B cell (primary cell): ENCODE measurements around the gene CTSH. TPM values are rescaled to one million over a fixed set of nuclear protein-coding genes. Genes with fewer than 3 reads are reported as not detected.
"Not testable (repeated sequence)": the region's sequence is repeated elsewhere in the genome, so short reads cannot be mapped to it uniquely, and the experiment has no call there.

ENCODE experiments used
- ATAC-seq: fragments of 200-7000 bp; cut with Tn5 transposase; one replicate; pipeline ENCODE4 v1.10.0; 2021; ENCODE audit warnings: low read depth, mild to moderate bottlenecking, moderate number of reproducible peaks, moderate library complexity
- CTCF ChIA-PET: fragments of 350-600 bp; sonication (Branson Sonifier 250); formaldehyde crosslinking; loops from one replicate; lab custom pipeline; 2021; ENCODE audit warnings: antibody characterized with exemption, inconsistent platforms; lab: Charles Lee
- POLR2A ChIA-PET: fragments of 350-600 bp; sonication (Branson Sonifier 250); formaldehyde crosslinking; loops from one replicate; lab custom pipeline; 2021; ENCODE audit warnings: antibody characterized with exemption; lab: Charles Lee
- DNase-seq: peaks from one replicate; pipeline ENCODE4 v3.0.0; 2013
- H2AFZ ChIP-seq: 2 replicates; pipeline ENCODE4 v1.6.1; 2012; ENCODE audit warnings: mild to moderate bottlenecking, low read depth, low read length; ENCODE audit not compliant: insufficient read depth, poor library complexity, severe bottlenecking
- H3K27ac ChIP-seq, 2 donors: 1 replicate in 1 of 2; 2 replicates in 1 of 2; pipeline ENCODE4 v1.5.1; 2012 to 2013; ENCODE audit warnings: low read length in 2 of 2, mild to moderate bottlenecking in 2 of 2, moderate library complexity in 1 of 2
- H3K27me3 ChIP-seq, 4 experiments: fragments of 200-600 bp in 1 of 4; sonication (generic) in 1 of 4; replicated peaks in 1 of 4; 1 replicate in 2 of 4; 2 replicates in 2 of 4; pipeline versions ENCODE4 v1.6.1 to v1.7.0; 2013 to 2016; ENCODE audit warnings: low read length in 3 of 4, mild to moderate bottlenecking in 2 of 4, mixed read lengths in 1 of 4, moderate library complexity in 1 of 4; ENCODE audit not compliant: insufficient read depth in 4 of 4, control insufficient read depth in 3 of 4; ENCODE audit errors: control extremely low read depth in 1 of 4
- H3K36me3 ChIP-seq, 2 experiments: replicated peaks in 1 of 2; 1 replicate in 1 of 2; 2 replicates in 1 of 2; pipeline versions ENCODE4 v1.6.1 to v1.7.1; 2013; ENCODE audit warnings: low read length in 1 of 2; ENCODE audit not compliant: insufficient read depth in 2 of 2, control insufficient read depth in 1 of 2; ENCODE audit errors: control extremely low read depth in 1 of 2, extremely low read depth in 1 of 2
- H3K4me1 ChIP-seq, 2 donors: fragments of 200-600 bp in 1 of 2; sonication (generic) in 1 of 2; 1 replicate in 1 of 2; 2 replicates in 1 of 2; pipeline versions ENCODE4 v1.5.1 to v1.6.1; 2013 to 2017; ENCODE audit warnings: low read length in 2 of 2; ENCODE audit not compliant: control insufficient read depth in 2 of 2, insufficient read depth in 2 of 2
- H3K4me2 ChIP-seq: replicated peaks from 2 replicates; pipeline ENCODE3; 2012; ENCODE audit warnings: mild to moderate bottlenecking, low read depth, low read length; ENCODE audit not compliant: poor library complexity, severe bottlenecking
- H3K4me3 ChIP-seq, 5 experiments: fragments of 200-600 bp in 1 of 5; sonication (generic) in 1 of 5; 1 replicate in 3 of 5; 2 replicates in 2 of 5; pipeline versions ENCODE4 v1.5.1 to v1.7.0; 2011 to 2016; ENCODE audit warnings: low read length in 4 of 5, mild to moderate bottlenecking in 4 of 5, low read depth in 2 of 5, control low read depth in 1 of 5, moderate library complexity in 1 of 5; ENCODE audit not compliant: insufficient read depth in 1 of 5; ENCODE audit errors: control extremely low read depth in 1 of 5, extremely low read depth in 1 of 5
- H3K79me2 ChIP-seq: fragments of 200-600 bp; sonication (generic); one replicate; pipeline ENCODE4 v1.6.0; 2016; ENCODE audit warnings: low read length; ENCODE audit not compliant: control insufficient read depth, insufficient read depth
- H3K9ac ChIP-seq: fragments of 200-600 bp; sonication (generic); 2 replicates; pipeline ENCODE4 v1.6.1; 2017; ENCODE audit warnings: mild to moderate bottlenecking, low read length, moderate library complexity
- H3K9me3 ChIP-seq, 3 donors: one replicate each; pipeline versions ENCODE4 v1.6.1 to v1.7.1; 2013; ENCODE audit warnings: low read length in 2 of 3; ENCODE audit not compliant: control insufficient read depth in 2 of 3, insufficient read depth in 1 of 3; ENCODE audit errors: control extremely low read depth in 1 of 3
- H4K20me1 ChIP-seq: 2 replicates; pipeline ENCODE4 v1.6.0; 2012; ENCODE audit warnings: mild to moderate bottlenecking, low read length; ENCODE audit not compliant: insufficient read depth, control insufficient read depth, poor library complexity, severe bottlenecking
- H3K27ac Mint-ChIP-seq: one replicate; pipeline ENCODE4 v1.8.0; 2021; ENCODE audit warnings: mixed read lengths
- H3K27me3 Mint-ChIP-seq: one replicate; pipeline ENCODE4 v1.8.0; 2021; ENCODE audit warnings: mixed read lengths
- H3K4me1 Mint-ChIP-seq: one replicate; pipeline ENCODE4 v1.8.0; 2021; ENCODE audit warnings: mixed read lengths
- H3K4me3 Mint-ChIP-seq: one replicate; pipeline ENCODE4 v1.8.0; 2021; ENCODE audit warnings: mixed read lengths
- H3K9me3 Mint-ChIP-seq: one replicate; pipeline ENCODE4 v1.8.0; 2022; ENCODE audit warnings: mixed read lengths; ENCODE audit not compliant: insufficient read depth
- EZH2 ChIP-seq: IDR thresholded peaks from 2 replicates; pipeline ENCODE4 v1.6.1; 2012; ENCODE audit warnings: borderline replicate concordance, low read depth, mild to moderate bottlenecking, moderate library complexity, low read length; ENCODE audit not compliant: insufficient read depth, poor library complexity, severe bottlenecking
- WGBS: methylation state at CpG from one replicate; pipeline ENCODE4 v1.1.5; 2013; ENCODE audit warnings: missing lambda C conversion rate; ENCODE audit not compliant: insufficient coverage; 5-methylcytosine and 5-hydroxymethylcytosine counted together
- intact Hi-C: fragments of 100-400 bp; cut with micrococcal nuclease; formaldehyde crosslinking; loops from one replicate; pipeline ENCODE4 v1.10.0; 2022
- polyA plus RNA-seq: library from polyadenylated mRNA; depleted of rRNA; stranded (reverse); fragments of >200 nt; gene quantifications from 2 replicates; pipeline ENCODE4 v1.2.3, GENCODE V29; 2012
- total RNA-seq, 2 donors: library from RNA; stranded (reverse); fragments of 120-200 nt in 1 of 2; gene quantifications; 1 replicate in 1 of 2; 2 replicates in 1 of 2; pipeline versions ENCODE4 v1.2.3 to v1.2.4, GENCODE V29; 2013 to 2022
- TF ChIP-seq, protein P1 (sequence below): fragments of 200-600 bp; IDR thresholded peaks from one replicate; pipeline ENCODE4 v1.8.0; 2022; ENCODE audit warnings: antibody characterized with exemption, mild to moderate bottlenecking

The CTSH gene
- total and polyA plus RNA-seq, 2 donors (not counting 1 experiment from before 2014, with no cell fraction given), result 399 to 441 TPM

DNA sequence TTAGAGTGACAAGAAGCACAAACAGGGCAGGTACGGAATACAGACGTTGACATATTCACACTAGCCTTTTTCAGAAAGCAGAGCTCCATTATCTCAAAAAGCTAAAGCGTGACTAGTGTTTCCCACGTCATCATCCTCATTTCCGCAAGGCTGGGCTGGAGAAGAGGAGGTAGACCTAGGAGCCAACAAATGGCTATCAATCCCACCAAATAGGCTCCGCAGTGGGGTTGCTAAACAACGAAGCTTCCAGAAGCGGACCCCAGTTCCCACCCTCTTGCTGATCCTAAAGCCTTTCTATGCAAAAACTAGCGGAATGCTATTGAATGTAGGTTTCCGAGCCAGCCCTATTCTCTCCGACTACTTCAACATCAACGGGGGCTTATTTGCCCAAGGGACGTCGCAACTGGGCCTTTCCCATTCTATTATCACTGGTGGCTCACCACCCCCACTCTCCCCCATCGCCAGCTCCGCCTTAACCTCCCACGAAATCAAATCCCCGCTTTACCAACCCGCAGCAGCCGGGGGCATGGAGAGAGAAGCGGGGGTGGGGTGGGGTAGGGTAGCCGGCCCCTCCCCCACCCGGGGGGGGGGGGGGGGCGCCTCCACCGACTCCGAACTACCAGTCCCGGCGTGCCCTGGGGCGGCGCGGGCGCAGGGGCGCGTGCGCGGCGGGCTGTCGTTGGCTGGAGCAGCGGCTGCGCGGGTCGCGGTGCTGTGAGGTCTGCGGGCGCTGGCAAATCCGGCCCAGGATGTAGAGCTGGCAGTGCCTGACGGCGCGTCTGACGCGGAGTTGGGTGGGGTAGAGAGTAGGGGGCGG, 72.5 kb downstream of the CTSH start, which contains the start of gene MORF4L1:
Gene MORF4L1, plus strand, starts transcription at position 736 of the 817 bp plus-strand sequence. CDS start 128 bp downstream, outside the sequence.
- Mint-ChIP-seq H3K27me3 (no peaks in the 10 kb centered on the region), H3K9me3 (no peaks in the 10 kb centered on the region), H3K27ac (peak within 1 kb of the TSS; percentile 100), H3K4me1 (peaks cover 36% of the 10 kb centered on the region), H3K4me3 (peak within 1 kb of the TSS; percentile 97)
- intact Hi-C loops, result loop anchor here (1.0 to 10.0 kb wide), 4 partner anchors 72 to 442 kb away; partner anchors contain the start of genes CTSH, IREB2 and TMED3
- TF ChIP-seq EZH2, result no peak
- TF ChIP-seq, protein P1, sequence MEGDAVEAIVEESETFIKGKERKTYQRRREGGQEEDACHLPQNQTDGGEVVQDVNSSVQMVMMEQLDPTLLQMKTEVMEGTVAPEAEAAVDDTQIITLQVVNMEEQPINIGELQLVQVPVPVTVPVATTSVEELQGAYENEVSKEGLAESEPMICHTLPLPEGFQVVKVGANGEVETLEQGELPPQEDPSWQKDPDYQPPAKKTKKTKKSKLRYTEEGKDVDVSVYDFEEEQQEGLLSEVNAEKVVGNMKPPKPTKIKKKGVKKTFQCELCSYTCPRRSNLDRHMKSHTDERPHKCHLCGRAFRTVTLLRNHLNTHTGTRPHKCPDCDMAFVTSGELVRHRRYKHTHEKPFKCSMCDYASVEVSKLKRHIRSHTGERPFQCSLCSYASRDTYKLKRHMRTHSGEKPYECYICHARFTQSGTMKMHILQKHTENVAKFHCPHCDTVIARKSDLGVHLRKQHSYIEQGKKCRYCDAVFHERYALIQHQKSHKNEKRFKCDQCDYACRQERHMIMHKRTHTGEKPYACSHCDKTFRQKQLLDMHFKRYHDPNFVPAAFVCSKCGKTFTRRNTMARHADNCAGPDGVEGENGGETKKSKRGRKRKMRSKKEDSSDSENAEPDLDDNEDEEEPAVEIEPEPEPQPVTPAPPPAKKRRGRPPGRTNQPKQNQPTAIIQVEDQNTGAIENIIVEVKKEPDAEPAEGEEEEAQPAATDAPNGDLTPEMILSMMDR, result no peak
- 9% methylated on average over 26 of the region's 52 CpGs for WGBS
- Histone ChIP-seq H3K79me2 (peaks cover 44% of the 10 kb centered on the region), H3K9ac (peak within 1 kb of the TSS; percentile 100), H2AFZ (peak within 1 kb of the TSS; percentile 81), H3K4me1 (peaks cover 20 to 39% of the 10 kb centered on the region in 2 donors), H3K4me2 (peak within 1 kb of the TSS; percentile 85), H3K27ac (peak within 1 kb of the TSS; percentile 95 to 100), H3K36me3 (peaks cover 0 to under 1% of the 10 kb centered on the region in 2 experiments), H3K27me3 (no peaks in the 10 kb centered on the region), H3K4me3 (peak within 1 kb of the TSS; percentile 82 to 100 (median 100)), H4K20me1 (peaks cover 45% of the 10 kb centered on the region), H3K9me3 (no peaks in the 10 kb centered on the region)
- ChIA-PET POLR2A (interaction anchor here (0.6 to 2.4 kb wide), 17 partner anchors 10 to 881 kb away, joined by 3 to 13 read pairs (median 7); partner anchors contain the start of genes CHRNA5, CTSH and PSMA4), CTCF (interaction anchor here (0.8 to 4.0 kb wide), 5 partner anchors 11 to 312 kb away, joined by 3 to 40 read pairs (median 5); partner anchors contain the start of gene ADAMTS7)
- peak; percentile 97 for DNase-seq
- ATAC-seq, result peak; percentile 78

DNA sequence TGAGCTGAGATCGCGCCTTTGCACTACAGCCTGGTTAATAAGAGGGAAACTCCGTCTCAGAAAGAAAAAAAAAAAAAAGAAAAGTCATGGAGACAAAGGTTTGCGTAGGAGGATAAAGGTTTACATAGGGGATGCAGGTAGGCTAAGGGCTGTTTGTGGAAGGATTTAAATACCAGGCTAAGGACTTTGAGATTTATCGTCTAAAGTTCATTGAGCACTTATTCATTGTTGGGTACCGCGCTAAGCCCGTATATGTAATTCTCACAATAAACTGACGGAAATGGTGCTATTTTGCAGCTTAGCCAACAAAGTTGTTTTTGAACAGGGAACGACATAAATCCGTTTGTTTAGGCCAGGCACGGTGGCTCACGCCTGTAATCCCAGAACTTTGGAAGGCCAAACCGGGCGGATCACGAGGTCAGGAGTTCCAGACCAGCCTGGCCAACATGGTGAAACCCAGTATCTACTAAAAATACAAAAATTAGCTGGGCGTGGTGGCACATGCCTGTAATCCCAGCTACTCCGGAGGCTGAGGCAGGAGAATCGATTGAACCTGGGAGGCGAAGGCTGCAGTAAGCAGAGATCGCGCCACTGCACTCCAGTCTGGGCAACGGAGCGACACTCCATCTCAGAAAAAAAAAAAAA, 73.2 kb downstream of the CTSH start:
- CTCF ChIA-PET, result interaction anchor here (0.8 to 4.0 kb wide), 4 partner anchors 10 to 313 kb away, joined by 3 to 40 read pairs (median 8); partner anchors contain the start of gene ADAMTS7
- H3K9me3 ChIP-seq, H3K4me3 ChIP-seq, H3K9me3 Mint-ChIP-seq, H3K27me3 ChIP-seq, H3K36me3 ChIP-seq, H3K27me3 Mint-ChIP-seq, ATAC-seq, H3K9ac ChIP-seq, H3K27ac ChIP-seq: not testable (repeated sequence)
- H3K79me2 ChIP-seq, result peaks cover 36% of the 10 kb centered on the region
- peak; percentile 21 for DNase-seq
- peaks cover 30% of the 10 kb centered on the region for H3K4me1 Mint-ChIP-seq
- intact Hi-C loops, result loop anchor here (1.0 to 10.0 kb wide), 4 partner anchors 73 to 443 kb away; partner anchors contain the start of genes CTSH, IREB2 and TMED3
- H3K27ac Mint-ChIP-seq, result peak overlapping the region; percentile 79
- H3K4me1 ChIP-seq, result peaks cover 19 to 31% of the 10 kb centered on the region in 2 donors
- POLR2A ChIA-PET, result interaction anchor here (1.2 to 2.4 kb wide), 3 partner anchors 12 to 73 kb away, joined by 3 to 13 read pairs (median 11); partner anchors contain the start of gene CTSH
- peaks cover 38% of the 10 kb centered on the region for H4K20me1 ChIP-seq
- peak overlapping the region; percentile 85 for H3K4me2 ChIP-seq
- H2AFZ ChIP-seq, result peak overlapping the region; percentile 81
- peak overlapping the region; percentile 97 for H3K4me3 Mint-ChIP-seq
- WGBS, result 96% methylated on average over 17 of the region's 24 CpGs
